GM10248 (cell line): ENCODE data around the gene APOC4.

Source experiments
- CTCF ChIA-PET: fragments of 300-600 bp; sonication (Branson Sonifier 250); formaldehyde crosslinking; extraction: SDS; loops from one replicate; lab custom pipeline; 2021; ENCODE audit warnings: antibody characterized with exemption; lab: Yijun Ruan, JAX
- POLR2A ChIA-PET: fragments of 350-650 bp; sonication (Branson Sonifier 250); formaldehyde crosslinking; extraction: SDS; loops from one replicate; lab custom pipeline; 2020; ENCODE audit warnings: antibody characterized with exemption; lab: Yijun Ruan, JAX
- DNase-seq: peaks from one replicate; pipeline ENCODE4 v3.0.0; 2012; ENCODE audit errors: extremely low spot score
- CTCF ChIP-seq: IDR thresholded peaks from 2 replicates; pipeline ENCODE4 v1.5.1; 2012; ENCODE audit warnings: mild to moderate bottlenecking, low read depth; ENCODE audit errors: extremely low read depth, missing control alignments, control extremely low read depth

APOC4 gene

GRCh38 chr19:44939668-44940067 lies 2.4 kb upstream of the APOC4 start:
- CTCF ChIA-PET, result no interaction called here
- no peak for TF ChIP-seq CTCF
- DNase-seq, result no peak
- POLR2A ChIA-PET, result no interaction called here

DNA sequence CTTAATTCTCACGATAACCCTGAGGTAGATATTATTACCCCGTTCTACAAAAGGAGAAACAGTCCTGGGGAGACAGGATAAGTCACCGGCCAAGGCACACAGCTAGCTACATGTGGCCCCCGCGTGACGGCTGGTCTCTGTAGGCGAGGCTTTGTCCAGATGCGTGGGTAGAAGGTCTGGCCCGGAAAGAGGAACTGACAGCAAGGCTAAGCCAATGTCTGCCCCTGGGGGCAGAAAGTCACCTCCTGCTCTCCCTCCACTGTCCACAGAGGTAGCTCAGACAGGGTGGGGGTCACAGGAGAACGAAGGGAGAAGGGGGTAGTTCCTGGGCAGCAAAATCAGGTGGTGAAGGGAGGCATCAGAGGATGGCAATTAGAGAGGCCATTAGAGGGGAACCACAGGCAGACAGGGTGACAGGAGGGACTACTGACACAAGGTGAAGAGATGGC lies 1.8 kb downstream of the APOC4 start:
- ChIA-PET POLR2A (interaction anchor here (0.5 kb wide), 1 partner anchor 158 kb away, joined by 3 read pairs; no protein-coding TSS in a partner anchor), CTCF (interaction anchor here (0.9 to 2.0 kb wide), 2 partner anchors 9 to 33 kb away, joined by 3 to 10 read pairs; no protein-coding TSS in a partner anchor)
- peak; percentile 3 for TF ChIP-seq CTCF
- DNase-seq, result peak; percentile 90

DNA sequence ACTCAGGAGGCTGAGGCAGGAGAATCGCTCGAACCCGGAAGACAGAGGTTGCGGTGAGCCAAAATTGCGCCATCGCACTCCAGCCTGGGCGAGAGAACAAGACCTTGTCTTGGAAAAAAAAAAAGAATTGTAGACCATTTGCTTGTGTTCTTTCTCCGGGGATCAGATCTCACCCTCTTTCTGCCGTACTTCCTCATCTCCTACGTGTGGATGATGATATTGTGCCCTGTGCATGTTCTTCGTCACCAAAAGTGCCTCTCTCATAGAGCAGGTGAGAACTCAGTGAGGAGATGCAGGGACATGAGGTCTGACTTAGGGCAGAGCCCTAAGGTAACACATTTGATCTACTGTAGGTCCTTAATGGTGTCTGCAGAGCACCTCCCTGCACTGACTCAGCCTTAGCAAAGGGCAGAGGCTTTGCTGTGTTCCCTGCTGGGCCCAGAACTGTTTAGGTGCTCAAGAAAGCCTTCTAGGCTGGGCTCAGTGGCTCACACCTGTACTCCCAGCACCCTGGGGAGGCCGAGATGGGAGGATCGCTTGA lies 5.1 kb downstream of the APOC4 start:
- no peak for TF ChIP-seq CTCF
- DNase-seq, result peak; percentile 13
- POLR2A ChIA-PET, result no interaction called here
- CTCF ChIA-PET, result interaction anchor here (1.4 kb wide), 1 partner anchor 11 kb away, joined by 3 read pairs; no protein-coding TSS in a partner anchor

DNA sequence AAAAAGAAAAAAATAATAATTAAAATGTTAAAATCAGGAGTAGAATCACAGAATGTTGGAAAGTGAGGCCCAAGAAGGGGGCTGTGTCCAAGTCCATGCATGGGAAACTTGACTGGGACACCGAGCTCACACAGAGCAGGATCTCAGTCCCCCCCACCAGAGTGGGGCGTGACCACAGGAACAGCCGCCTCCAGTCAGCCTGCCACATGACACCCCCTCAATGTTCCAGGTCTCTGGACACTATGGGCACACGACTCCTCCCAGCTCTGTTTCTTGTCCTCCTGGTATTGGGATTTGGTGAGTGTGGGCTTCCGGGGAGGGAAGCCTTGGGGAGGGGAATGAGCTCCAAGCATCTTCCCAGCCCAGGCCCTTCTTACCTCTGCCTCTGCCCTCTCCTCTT lies 6.2 kb downstream of the APOC4 start:
- CTCF ChIA-PET, result interaction anchor here (1.1 to 11.1 kb wide), 3 partner anchors 9 to 43 kb away, joined by 3 to 95 read pairs (median 3); partner anchors contain the start of gene APOE
- POLR2A ChIA-PET, result no interaction called here
- no peak for DNase-seq
- TF ChIP-seq CTCF, result no peak

- CTCF ChIA-PET, result interaction anchor here (0.8 to 11.1 kb wide), 2 partner anchors 17 to 44 kb away, joined by 3 to 95 read pairs; partner anchors contain the start of gene APOE
- POLR2A ChIA-PET, result no interaction called here
- no peak for TF ChIP-seq CTCF
- no peak for DNase-seq
These were observed 6.8 kb downstream of the APOC4 start for GRCh38 chr19:44948763-44949374.

GRCh38 chr19:44949550-44949949 lies 7.5 kb downstream of the APOC4 start:
- ChIA-PET POLR2A (no interaction called here), CTCF (interaction anchor here (0.8 to 11.1 kb wide), 2 partner anchors 16 to 44 kb away, joined by 3 to 95 read pairs; partner anchors contain the start of gene APOE)
- no peak for TF ChIP-seq CTCF
- no peak for DNase-seq
